Measurements from ENCODE around the gene TLE1. TPM values are rescaled to one million over a fixed set of nuclear protein-coding genes. Genes with fewer than 3 reads are reported as not detected.

Gene TLE1
- total RNA-seq, 1 experiment from 2014 or later: 79.3 TPM

GRCh38 chr9:81648891-81649290 lies 40.5 kb downstream of the TLE1 start:
- H3K27me3 ChIP-seq (ENCODE audit: insufficient read depth, low read length): no peaks in the 10 kb centered on the region
- Mint-ChIP-seq H3K4me1 (peaks cover 71 to 76% of the 10 kb centered on the region in 2 experiments), H3K27me3 (ENCODE audit: low read depth) (no peaks in the 10 kb centered on the region; the same call in 1 of the 2 replicates), H3K27ac (peak overlapping the region in 2 of 3 experiments; percentile 13 to 93; a peak in 3 of 7 replicates), H3K36me3 (ENCODE audit: insufficient read depth in 1 of 3, low read depth in 3 of 3) (peaks cover 25 to 50% (median 45%) of the 10 kb centered on the region in 3 experiments; a peak in 6 of 7 replicates), H3K4me3 (no peak overlapping the region), H3K9me3 (no peaks in the 10 kb centered on the region)
- H4K20me1 ChIP-seq (ENCODE audit: control insufficient read depth, insufficient read depth, insufficient read length): no peaks in the 10 kb centered on the region
- no peak overlapping the region for H3T11ph ChIP-seq (ENCODE audit: low read length)
- H3K4me2 ChIP-seq (ENCODE audit: insufficient read depth, insufficient read length, low read length): no peak overlapping the region
- peaks cover 1% of the 10 kb centered on the region for H3K79me1 ChIP-seq (ENCODE audit: insufficient read depth, low read depth, low read length, poor library complexity, severe bottlenecking)
- no peak overlapping the region for H2AFZ ChIP-seq (ENCODE audit: low read length)
- H4K8ac ChIP-seq (replicated peaks; ENCODE audit: insufficient read length, low read depth, low read length): no peak overlapping the region
- H2BK120ac ChIP-seq (ENCODE audit: low read depth, low read length, poor library complexity, severe bottlenecking): no peak overlapping the region
- H3K14ac ChIP-seq (ENCODE audit: insufficient read depth, low read length): no peak overlapping the region
- H2BK20ac ChIP-seq (ENCODE audit: low read depth, low read length, poor library complexity, severe bottlenecking): no peak overlapping the region
- DNase-seq: no peak
- TF ChIP-seq CTCF (conservative IDR thresholded peaks at IDR 0.05): no peak
- H4K5ac ChIP-seq (ENCODE audit: insufficient read length, low read depth, low read length): no peak overlapping the region
- H3K56ac ChIP-seq (ENCODE audit: insufficient read length, low read depth, low read length): no peak overlapping the region
- no peak overlapping the region for H2AK5ac ChIP-seq (ENCODE audit: insufficient read length, low read length)
- no peak overlapping the region for H3K18ac ChIP-seq (ENCODE audit: insufficient read length, low read depth, low read length)
- no CpG with 5 or more reads among the region's 2 CpGs for WGBS (ENCODE audit: extremely low coverage, insufficient read length, low lambda C conversion rate)
- H3K27ac ChIP-seq (ENCODE audit: insufficient read length, low read depth, low read length): no peak overlapping the region
- no peak overlapping the region for H3K9ac ChIP-seq (ENCODE audit: extremely low read depth, insufficient read length, low read length)
- no peaks in the 10 kb centered on the region for H3K23me2 ChIP-seq (ENCODE audit: insufficient read length, low read depth, low read length, poor library complexity, severe bottlenecking)
- peaks cover 12% of the 10 kb centered on the region; the same call in 1 of the 2 replicates for H3K4me1 ChIP-seq (ENCODE audit: insufficient read depth, low read length)
- no peak overlapping the region for H3K4ac ChIP-seq (ENCODE audit: low read depth, low read length)
- H3K9me3 ChIP-seq (ENCODE audit: control insufficient read depth, low read depth, low read length): no peaks in the 10 kb centered on the region
- no peak overlapping the region for H2BK12ac ChIP-seq (ENCODE audit: insufficient read length, low read depth, low read length)
- H3K23ac ChIP-seq (ENCODE audit: insufficient read length, low read depth, low read length): no peak overlapping the region
- no peak overlapping the region for H2BK5ac ChIP-seq (ENCODE audit: insufficient read length, low read length)
- H2BK15ac ChIP-seq (ENCODE audit: low read depth, low read length): no peak overlapping the region
- peaks cover 9% of the 10 kb centered on the region; the same call in 1 of the 2 replicates for H3K79me2 ChIP-seq (ENCODE audit: insufficient read depth, low read length)
- no peak overlapping the region for H4K91ac ChIP-seq (ENCODE audit: insufficient read length, low read depth, low read length)
